Small intestine (tissue), 7 donors: ENCODE data around the gene SBNO2. TPM values are rescaled to one million over a fixed set of nuclear protein-coding genes. Genes with fewer than 3 reads are reported as not detected.
A peak's percentile ranks its signal among the peaks of the same experiment; 100 is the strongest.

Experiments used
- DNase-seq, 2 donors: peaks; one replicate each; pipeline versions ENCODE4 v3.0.0 to v3.0.0-alpha.2; 2013
- FAIRE-seq: peaks from 2 replicates; lab custom pipeline; 2012; peaks lifted over from hg19 to GRCh38; lab: Jason Lieb, UNC
- H3K27ac ChIP-seq, 3 donors: one replicate each; pipeline ENCODE4 v1.5.1; 2013; ENCODE audit warnings: low read length in 2 of 3, mild to moderate bottlenecking in 2 of 3, control low read depth in 1 of 3, inconsistent platforms in 1 of 3, low read depth in 1 of 3, moderate library complexity in 1 of 3
- H3K27me3 ChIP-seq, 3 donors: one replicate each; pipeline ENCODE4 v1.6.1; 2013; ENCODE audit warnings: low read length in 3 of 3, inconsistent platforms in 1 of 3; ENCODE audit not compliant: control insufficient read depth in 3 of 3, insufficient read depth in 3 of 3
- H3K36me3 ChIP-seq, 3 donors: one replicate each; pipeline ENCODE4 v1.6.1; 2013; ENCODE audit warnings: low read length in 3 of 3, inconsistent platforms in 1 of 3, low read depth in 1 of 3, mild to moderate bottlenecking in 1 of 3, moderate library complexity in 1 of 3; ENCODE audit not compliant: control insufficient read depth in 3 of 3, insufficient read depth in 2 of 3
- H3K4me1 ChIP-seq, 3 donors: one replicate each; pipeline ENCODE4 v1.6.1; 2013; ENCODE audit warnings: low read length in 2 of 3, inconsistent platforms in 1 of 3, low read depth in 1 of 3, mild to moderate bottlenecking in 1 of 3, moderate library complexity in 1 of 3; ENCODE audit not compliant: control insufficient read depth in 3 of 3, insufficient read depth in 2 of 3
- H3K4me3 ChIP-seq, 3 donors: one replicate each; pipeline ENCODE4 v1.5.1; 2013; ENCODE audit warnings: low read length in 3 of 3, control low read depth in 1 of 3, inconsistent platforms in 1 of 3, low read depth in 1 of 3, mild to moderate bottlenecking in 1 of 3, moderate library complexity in 1 of 3
- H3K9me3 ChIP-seq, 2 donors: one replicate each; pipeline ENCODE4 v1.6.1; 2013; ENCODE audit warnings: low read depth in 1 of 2, low read length in 1 of 2; ENCODE audit not compliant: control insufficient read depth in 2 of 2, insufficient read depth in 1 of 2
- WGBS, 3 donors: extraction: QIAGEN DNeasy Blood & Tissue Kit; methylation state at CpG; one replicate each; pipeline ENCODE4 v1.1.7; 2013; 5-methylcytosine and 5-hydroxymethylcytosine counted together
- polyA plus RNA-seq, 4 donors: library from polyadenylated mRNA; stranded (reverse) in 3 of 4; unstranded in 1 of 4; fragments of 200-250 nt in 3 of 4; fragments of 120-200 nt in 1 of 4; gene quantifications; one replicate each; pipeline versions ENCODE4 v1.2.1 to v1.2.3, GENCODE V29; 2013
- donor health status: healthy with polysubstance abuse.
- donor health status: control.
- donor health status: control.
- donor health status: Bipolar disorder and iron deficiency.
- donor health status: healthy.

SBNO2 gene
- polyA plus RNA-seq, 4 donors, result 19.7 to 32.1 (median 21.6) TPM

GRCh38 chr19:1199531-1199930, 25.5 kb upstream of the SBNO2 start:
- WGBS, 3 donors, result 87 to 92% (median 92%) methylated on average over 10 of the region's 10 CpGs
- DNase-seq, result no peak
- Histone ChIP-seq H3K27ac (no peak overlapping the region), H3K4me1 (peaks cover 0 to 18% (median 0%) of the 10 kb centered on the region in 3 donors), H3K27me3 (no peaks in the 10 kb centered on the region), H3K9me3 (no peaks in the 10 kb centered on the region), H3K36me3 (no peaks in the 10 kb centered on the region), H3K4me3 (no peak overlapping the region)
- FAIRE-seq, result no peak

DNA sequence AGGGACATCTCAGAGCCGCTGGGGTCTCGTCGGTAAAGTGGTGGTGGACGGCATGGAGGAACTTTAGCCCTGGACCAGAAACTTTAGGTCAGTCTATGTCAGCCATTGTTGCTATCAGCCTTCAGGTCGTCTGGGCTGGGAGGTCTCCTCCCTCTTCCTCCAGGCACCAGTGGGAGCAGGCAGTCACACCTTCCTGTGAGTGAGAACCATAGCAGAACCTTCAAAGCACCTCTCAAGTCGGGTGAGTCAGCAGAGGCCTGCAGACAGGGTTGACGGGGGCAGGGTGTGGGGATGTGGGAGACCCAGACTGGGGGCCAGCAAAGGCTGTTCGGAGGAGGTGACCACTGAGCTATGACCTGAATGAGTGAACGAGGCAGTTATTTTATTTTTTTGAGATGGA, 15.4 kb upstream of the SBNO2 start:
- WGBS, 3 donors, result 59 to 74% (median 73%) methylated on average over 6 to 9 of the region's 9 CpGs
- Histone ChIP-seq H3K9me3 (no peaks in the 10 kb centered on the region), H3K4me1 (no peaks in the 10 kb centered on the region), H3K36me3 (no peaks in the 10 kb centered on the region), H3K4me3 (no peak overlapping the region), H3K27me3 (no peaks in the 10 kb centered on the region), H3K27ac (no peak overlapping the region)
- no peak for FAIRE-seq
- no peak for DNase-seq

DNA sequence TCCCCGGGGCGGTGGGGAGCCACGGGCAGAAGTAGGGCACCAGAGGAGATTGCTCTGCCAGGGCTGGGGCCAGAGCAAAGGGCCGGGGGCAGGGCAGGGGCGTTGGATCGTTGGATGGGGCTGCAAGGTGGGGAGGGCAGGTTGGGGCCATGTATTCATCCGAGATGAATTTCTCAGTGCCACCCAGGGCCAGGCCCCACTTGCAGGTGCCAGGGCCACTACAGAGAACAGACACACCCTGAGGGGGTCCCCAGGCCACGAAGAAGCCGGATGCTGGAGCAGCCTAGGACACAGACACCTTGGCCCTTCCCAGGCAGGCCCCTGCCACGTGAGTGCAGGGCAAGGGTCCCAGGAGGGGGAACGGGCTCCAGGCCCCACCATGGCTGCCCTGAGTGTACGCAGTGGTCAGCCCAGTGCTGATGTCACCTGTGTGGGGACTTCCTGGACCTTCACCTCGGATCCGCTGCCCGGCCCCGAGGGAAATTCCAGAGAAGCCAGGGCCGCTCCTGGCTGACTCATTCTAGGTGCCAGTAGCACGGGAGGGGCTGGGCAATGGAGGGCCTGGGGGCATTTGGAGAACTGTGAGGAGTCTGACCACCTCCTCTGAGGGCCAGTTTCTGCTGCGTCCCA, 9.6 kb upstream of the SBNO2 start:
- DNase-seq, result peak; percentile 81 to 87
- FAIRE-seq, result no peak
- H3K27me3 ChIP-seq, result no peaks in the 10 kb centered on the region
- no peaks in the 10 kb centered on the region for H3K36me3 ChIP-seq
- H3K27ac ChIP-seq, result peak overlapping the region in 2 of 3 donors; percentile 64 to 69
- H3K9me3 ChIP-seq, result no peaks in the 10 kb centered on the region
- H3K4me1 ChIP-seq, result peaks cover 0 to 30% (median 1%) of the 10 kb centered on the region in 3 donors
- 29 to 63% (median 35%) methylated on average over 18 to 19 of the region's 19 CpGs for WGBS, 3 donors
- H3K4me3 ChIP-seq, result no peak overlapping the region

GRCh38 chr19:1182727-1183126, 8.7 kb upstream of the SBNO2 start:
- Histone ChIP-seq H3K4me3 (no peak overlapping the region), H3K4me1 (peaks cover 0 to 30% (median 1%) of the 10 kb centered on the region in 3 donors), H3K9me3 (no peaks in the 10 kb centered on the region), H3K36me3 (no peaks in the 10 kb centered on the region), H3K27ac (no peak overlapping the region), H3K27me3 (no peaks in the 10 kb centered on the region)
- DNase-seq, result no peak
- WGBS, 3 donors, result 92 to 94% methylated on average over 11 of the region's 11 CpGs; no CpG with 5 or more reads in 1 of the 3 donors
- FAIRE-seq, result no peak

DNA sequence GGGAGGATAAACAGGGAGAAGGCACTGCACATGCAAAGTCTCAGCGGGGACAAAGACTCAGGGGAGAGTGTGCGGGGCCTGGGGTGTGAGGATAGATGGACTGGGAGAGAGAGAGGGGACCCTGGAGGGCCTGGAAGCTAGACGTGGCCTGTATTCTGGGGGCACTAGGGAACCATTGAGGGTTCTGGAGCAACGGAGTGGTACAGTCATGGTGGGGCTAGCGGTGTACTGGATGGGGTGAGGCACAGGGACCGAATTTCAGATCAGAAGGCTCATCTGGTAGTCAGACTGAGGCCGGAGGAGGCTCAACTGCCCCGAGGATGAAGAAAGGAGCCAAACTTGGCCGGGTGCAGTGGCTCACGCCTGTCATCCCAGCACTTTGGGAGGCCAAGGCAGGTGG, 8.0 kb upstream of the SBNO2 start:
- peak overlapping the region in 1 of 3 donors; percentile 20 for H3K27ac ChIP-seq
- FAIRE-seq (no peak), DNase-seq (no peak)
- no peak overlapping the region for H3K4me3 ChIP-seq
- WGBS, 3 donors, result 76 to 90% (median 82%) methylated on average over 10 of the region's 10 CpGs
- no peaks in the 10 kb centered on the region for H3K9me3 ChIP-seq
- no peaks in the 10 kb centered on the region for H3K27me3 ChIP-seq
- H3K36me3 ChIP-seq, result no peaks in the 10 kb centered on the region
- H3K4me1 ChIP-seq, result peaks cover 0 to 30% (median 1%) of the 10 kb centered on the region in 3 donors

DNA sequence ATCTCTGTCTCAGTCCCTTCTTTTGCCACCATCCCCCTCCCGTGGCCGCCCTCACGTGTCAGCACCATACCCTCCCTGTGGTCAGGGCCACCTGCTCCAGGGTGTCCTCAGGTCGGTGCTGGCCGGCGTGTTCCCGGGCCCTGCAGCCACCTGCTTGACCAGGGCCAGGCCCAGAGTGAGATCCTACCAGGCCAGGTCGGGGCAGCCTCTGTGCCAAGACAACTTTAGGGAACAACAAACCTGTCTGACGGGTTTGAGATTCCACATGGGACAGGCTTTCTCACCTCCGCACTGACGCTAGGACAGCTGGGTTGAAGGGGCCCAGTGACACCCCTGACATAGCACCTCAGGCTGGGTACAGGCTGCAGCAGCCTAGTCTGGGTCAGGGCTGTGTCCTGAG, 7.5 kb upstream of the SBNO2 start:
- Histone ChIP-seq H3K27ac (peak overlapping the region in 1 of 3 donors; percentile 20), H3K4me3 (no peak overlapping the region), H3K27me3 (no peaks in the 10 kb centered on the region), H3K9me3 (no peaks in the 10 kb centered on the region), H3K36me3 (no peaks in the 10 kb centered on the region), H3K4me1 (peaks cover 0 to 30% (median 1%) of the 10 kb centered on the region in 3 donors)
- FAIRE-seq, result no peak
- peak; percentile 76 to 78 for DNase-seq
- 22 to 64% (median 28%) methylated on average over 11 of the region's 11 CpGs for WGBS, 3 donors

DNA sequence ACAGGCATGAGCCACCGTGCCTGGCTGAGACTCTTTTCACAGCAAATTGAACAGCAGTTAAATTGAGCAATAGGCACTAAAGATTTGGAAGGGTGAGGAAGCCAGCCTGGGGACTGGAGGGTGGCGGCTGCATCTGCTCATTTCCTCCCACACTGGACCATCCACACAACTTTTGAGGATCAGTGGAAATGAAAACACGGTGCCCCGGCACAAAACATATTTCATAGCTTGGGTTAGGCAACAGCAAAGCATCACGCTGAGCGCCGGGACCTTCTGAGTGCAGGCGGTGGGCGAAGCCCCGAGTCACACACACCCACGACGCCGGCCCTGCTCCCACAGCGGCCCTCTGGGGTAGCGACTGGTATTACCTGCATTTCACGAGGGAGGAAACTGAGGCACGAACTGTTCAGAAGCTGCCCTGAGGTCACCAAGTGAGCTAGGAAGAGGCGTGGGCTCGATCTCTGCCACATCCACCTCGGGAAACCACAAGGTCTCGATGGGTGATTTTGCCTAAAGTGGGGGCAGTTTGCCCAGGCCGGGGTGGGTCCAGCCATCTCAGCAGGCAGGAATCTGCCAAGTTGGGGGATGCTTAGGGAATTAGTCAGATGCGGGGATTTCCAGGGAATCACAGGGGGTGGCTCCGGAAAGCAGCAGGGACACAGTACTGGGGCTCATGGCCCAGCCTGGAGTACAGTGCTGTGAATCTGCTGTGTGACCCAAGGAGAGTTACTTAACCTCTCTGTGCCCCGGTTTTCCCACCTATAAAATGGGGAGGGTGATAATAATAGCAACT, 3.5 kb upstream of the SBNO2 start:
- H3K4me1 ChIP-seq, result peaks cover 0 to 28% (median 1%) of the 10 kb centered on the region in 3 donors
- FAIRE-seq (no peak), DNase-seq (no peak)
- peaks cover 0 to 4% of the 10 kb centered on the region in 2 donors for H3K9me3 ChIP-seq
- WGBS, 3 donors, result 64 to 72% (median 69%) methylated on average over 25 of the region's 25 CpGs
- H3K36me3 ChIP-seq, result peaks cover 0 to under 1% (median 0%) of the 10 kb centered on the region in 3 donors
- H3K27me3 ChIP-seq, result no peaks in the 10 kb centered on the region
- H3K4me3 ChIP-seq, result no peak overlapping the region
- peak overlapping the region in 1 of 3 donors; percentile 75 for H3K27ac ChIP-seq

DNA sequence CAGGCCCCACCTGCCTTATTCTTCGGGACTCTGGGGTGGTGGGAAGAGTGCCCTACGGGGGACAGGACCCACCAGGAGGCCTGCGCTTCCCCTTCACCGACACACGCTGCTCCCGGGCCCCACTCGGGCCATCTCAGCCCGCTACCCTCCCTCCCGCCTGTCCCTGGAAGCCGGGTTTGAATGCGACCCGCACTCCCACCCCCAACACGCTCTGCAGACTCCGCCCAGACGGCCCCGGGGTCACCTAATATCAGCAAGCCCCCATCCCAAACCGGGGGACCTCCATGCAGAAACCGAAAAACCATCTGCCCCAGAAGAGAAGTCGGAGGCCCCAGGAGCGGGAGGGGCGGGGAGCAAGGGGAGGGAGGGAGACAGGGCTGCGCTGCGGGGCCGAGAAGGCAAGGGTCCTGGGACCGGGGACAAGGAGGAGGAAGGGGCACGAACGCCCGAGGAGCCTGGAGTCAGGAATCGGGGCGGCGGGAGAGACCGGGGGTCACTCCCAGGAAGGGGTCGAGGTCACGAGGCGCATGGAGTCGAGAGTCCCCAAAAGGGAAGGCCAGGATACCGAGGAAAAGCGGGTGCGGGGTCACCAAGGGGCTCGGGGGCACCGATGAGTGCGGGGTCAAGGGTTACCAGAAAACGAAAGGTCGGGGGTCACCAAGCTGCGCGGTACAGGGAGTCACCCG, 766 bp downstream of the SBNO2 start:
- Histone ChIP-seq H3K9me3 (peaks cover 0 to 4% of the 10 kb centered on the region in 2 donors), H3K4me3 (peak overlapping the region; percentile 83 to 93 (median 92)), H3K36me3 (peaks cover 0 to 35% (median 0%) of the 10 kb centered on the region in 3 donors), H3K27ac (peak overlapping the region; percentile 80 to 94 (median 91)), H3K27me3 (no peaks in the 10 kb centered on the region), H3K4me1 (peaks cover 0 to 33% (median 2%) of the 10 kb centered on the region in 3 donors)
- WGBS, 3 donors, result 1 to 3% (median 2%) methylated on average over 47 of the region's 47 CpGs
- DNase-seq (peak; percentile 46 to 61), FAIRE-seq (no peak)
